HG03521 (cell line): Measurements from ENCODE around the gene HEXIM2.
A peak's percentile ranks its signal among the peaks of the same experiment; 100 is the strongest.
"Not testable (repeated sequence)": the region's sequence is repeated elsewhere in the genome, so short reads cannot be mapped to it uniquely, and the experiment has no call there.

Experiments
- ATAC-seq: cut with Tn5 transposase; IDR thresholded peaks from one replicate; pipeline ENCODE4 v1.9.1; 2021; ENCODE audit warnings: mild to moderate bottlenecking, moderate library complexity; ENCODE audit not compliant: unreplicated experiment

HEXIM2 gene

DNA sequence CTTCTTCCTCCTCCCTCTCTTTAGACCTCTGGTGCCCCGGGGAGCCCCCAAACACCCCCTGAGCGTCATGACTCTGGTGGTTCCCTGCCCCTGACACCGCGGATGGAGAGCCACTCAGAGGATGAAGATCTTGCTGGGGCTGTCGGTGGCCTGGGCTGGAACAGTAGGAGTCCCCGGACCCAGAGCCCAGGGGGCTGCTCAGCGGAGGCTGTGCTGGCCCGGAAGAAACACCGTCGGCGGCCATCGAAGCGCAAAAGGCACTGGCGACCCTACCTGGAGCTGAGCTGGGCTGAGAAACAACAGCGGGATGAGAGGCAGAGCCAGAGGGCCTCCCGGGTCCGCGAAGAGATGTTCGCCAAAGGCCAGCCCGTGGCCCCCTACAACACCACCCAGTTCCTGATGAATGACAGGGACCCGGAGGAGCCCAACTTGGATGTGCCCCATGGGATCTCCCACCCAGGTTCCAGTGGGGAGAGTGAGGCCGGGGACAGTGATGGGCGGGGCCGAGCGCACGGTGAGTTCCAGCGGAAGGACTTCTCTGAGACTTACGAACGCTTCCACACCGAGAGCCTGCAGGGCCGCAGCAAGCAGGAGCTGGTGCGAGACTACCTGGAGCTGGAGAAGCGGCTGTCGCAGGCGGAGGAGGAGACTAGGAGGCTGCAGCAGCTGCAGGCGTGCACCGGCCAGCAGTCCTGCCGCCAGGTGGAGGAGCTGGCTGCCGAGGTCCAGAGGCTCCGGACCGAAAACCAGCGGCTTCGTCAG is 7.5 kb downstream of the HEXIM2 start:
- no peak for ATAC-seq

- no peak for ATAC-seq
Measured at GRCh38 chr17:45170280-45170930, 8.7 kb downstream of the HEXIM2 start.

DNA sequence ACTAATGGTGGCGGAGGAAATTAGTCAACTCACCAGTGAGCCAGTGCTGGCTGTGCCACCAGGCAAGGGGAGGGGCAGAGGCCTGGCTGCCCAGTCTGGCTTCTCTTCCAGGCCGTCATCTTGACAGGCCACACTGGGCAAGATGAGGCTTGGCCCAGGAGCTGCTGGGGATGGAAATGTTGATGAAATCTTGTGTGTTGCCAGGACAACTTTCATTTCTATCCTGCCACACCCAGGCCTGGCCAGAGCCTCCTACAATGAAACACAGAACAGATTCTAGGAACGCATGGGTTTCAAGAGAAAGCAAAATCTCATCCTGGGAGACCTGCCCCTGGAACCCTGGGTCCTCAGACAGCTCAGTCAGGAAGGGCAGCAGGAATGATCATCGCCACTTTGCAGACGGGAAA is 9.3 kb downstream of the HEXIM2 start:
- no peak for ATAC-seq

DNA sequence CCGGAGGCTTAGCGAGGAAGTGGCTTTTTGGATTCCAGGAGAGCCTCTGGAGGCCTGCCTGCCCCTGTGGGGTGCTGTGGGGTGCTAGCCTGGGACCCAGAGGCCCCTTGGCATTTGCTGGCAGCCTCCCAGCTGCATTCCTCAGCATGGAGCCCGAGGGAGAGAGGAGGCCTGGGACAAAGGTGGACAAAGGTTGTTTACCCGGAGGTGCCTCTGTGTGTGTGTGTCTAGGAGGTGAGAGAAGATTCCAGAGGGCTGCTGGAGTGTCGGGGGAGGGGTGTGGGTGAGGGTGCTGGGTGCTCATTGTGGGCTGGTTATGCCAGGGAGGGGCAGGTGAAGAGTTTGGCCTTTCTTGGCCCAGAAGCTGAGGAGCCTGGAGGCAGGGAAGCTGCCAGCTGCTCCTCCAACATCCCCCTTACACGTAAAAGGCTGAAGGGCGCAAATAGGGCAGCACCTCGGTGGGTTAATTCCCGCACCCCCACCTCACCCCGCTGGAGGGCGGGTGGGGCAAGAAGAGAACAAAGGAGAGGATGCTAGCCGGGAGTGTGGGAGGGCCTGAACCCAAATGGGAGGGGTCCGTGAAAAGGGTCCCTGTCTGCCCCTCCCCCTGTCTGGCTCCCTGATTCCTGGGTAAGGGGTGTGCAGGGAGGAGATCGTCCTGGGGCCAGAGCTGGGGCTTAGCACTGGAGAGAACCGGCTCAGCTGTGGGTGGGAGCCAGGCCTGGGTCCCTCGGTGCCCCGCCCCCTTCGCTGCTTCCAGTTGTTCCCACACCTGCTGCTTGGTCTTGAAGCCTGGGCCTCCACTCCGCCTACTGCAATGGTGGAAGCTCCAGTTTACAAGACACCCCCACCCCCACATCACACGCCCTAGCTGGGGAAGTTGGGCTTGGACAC is 9.9 kb downstream of the HEXIM2 start:
- ATAC-seq, result no peak

DNA sequence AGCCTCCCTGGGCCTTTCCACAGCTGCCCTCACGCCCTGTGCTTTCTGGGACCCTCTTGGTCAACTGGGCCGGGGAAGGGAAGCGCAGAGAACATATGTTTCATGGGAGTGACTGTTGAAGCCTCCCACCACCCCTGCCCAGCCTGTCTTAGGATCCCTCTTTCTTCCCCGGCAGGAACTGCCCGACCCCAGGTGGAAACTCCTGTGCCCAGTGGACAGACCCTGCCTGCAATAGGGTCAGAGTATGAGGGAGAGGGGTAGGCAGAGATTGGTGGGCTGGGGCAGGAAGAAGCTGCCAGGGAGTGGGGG is 10.5 kb downstream of the HEXIM2 start:
- ATAC-seq, result no peak

DNA sequence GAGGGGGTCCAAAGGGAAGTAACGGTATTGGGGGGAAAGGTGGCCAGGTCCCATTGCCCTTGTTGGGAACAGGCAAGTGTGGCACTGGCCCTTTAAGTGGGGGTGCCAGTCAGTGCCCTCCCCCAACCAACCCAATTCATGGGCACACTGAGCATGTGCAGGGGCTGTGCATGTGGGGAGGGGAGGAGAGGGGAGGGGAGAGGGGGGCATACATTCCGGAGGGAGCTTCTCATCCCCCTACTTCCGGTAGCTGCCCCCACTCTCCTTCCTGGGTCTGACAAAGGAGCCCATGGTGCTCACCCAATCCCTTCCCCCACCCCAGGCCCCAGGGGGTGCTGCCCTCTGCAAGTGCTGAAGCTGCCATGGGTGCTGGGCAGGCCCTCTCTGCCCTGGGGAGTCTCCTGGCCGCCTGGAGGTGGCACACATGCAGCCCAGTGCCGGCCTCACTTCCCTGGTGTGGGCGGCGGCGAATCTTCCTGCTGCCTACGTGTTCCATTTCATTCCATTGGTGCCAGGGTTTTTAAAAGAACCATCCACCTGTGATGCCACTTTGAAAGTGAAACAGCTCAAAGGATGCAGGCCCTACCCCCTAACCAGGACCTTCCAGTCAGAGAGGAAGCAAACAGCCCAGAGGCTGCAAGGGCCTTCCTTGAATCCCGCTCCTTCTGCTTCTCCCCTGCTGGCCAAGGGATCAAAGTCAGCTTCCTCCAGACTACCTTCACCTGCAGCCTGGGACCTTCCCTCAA is 11.0 kb downstream of the HEXIM2 start:
- ATAC-seq, result no peak

DNA sequence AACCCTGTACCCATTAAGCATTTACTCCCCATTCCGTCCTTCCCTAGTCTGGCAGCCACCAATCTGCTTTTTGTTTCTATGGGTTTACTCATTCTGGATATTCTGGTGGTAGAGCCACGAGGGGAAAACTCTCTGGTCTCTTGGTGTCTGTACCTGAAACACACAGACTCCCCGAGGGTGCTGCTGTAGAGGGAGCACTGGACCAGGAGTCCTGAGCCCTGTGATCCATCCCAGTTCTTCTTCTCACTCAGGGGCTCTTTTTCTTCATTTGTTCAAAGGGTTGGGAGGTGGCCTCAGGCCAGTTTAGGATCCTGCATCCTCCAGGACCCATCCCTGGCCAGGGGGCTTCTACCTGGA is 14.1 kb downstream of the HEXIM2 start:
- ATAC-seq, result no peak

DNA sequence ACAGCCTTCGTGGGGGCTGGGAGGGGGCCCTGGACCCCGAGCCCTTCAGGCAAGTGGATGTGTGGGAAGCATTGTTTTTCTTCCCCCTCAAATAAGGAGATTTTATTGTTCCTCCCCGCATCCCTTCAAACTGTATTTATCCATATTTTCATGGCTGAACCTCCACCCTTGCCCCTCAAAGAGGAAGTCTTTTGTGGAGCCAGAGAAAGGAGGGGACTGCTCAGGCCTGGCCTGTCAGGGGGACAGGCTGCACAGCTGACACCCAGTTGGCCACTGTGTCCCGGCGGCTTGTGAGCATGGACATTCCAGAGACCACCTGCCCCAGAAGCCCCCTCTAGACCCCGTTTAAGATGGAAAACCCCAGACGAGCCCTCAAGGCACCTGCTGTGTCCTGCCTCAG is 15.9 kb downstream of the HEXIM2 start:
- no peak for ATAC-seq

- no peak for ATAC-seq
Measured at GRCh38 chr17:45184144-45184543, 22.5 kb downstream of the HEXIM2 start.

DNA sequence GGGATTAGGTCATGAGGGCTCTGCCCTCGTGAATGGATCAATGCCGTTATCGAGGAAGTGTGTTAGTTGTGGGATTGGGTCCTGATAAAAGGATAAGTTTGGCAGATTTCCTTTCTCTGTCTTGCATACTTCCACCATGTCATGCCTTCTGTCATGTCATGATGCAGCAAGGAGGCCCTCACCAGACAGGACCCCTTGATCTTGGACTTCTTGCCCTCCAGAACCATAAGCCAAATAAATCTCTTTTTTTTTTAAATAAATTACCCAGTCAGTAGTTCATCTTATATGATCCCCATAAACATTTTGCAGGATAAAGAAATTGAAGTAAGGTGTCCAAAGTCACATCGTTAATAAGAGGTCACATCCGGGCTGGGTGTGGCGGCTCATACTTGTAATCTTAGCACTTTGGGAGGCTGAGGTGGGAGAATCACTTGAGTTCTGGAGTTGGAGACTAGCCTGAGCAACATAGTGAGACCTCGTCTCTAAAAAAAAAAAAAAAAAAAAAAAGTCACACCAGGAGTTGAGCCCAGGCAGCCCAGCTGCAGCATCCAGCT is 25.2 kb downstream of the HEXIM2 start:
- no peak for ATAC-seq

DNA sequence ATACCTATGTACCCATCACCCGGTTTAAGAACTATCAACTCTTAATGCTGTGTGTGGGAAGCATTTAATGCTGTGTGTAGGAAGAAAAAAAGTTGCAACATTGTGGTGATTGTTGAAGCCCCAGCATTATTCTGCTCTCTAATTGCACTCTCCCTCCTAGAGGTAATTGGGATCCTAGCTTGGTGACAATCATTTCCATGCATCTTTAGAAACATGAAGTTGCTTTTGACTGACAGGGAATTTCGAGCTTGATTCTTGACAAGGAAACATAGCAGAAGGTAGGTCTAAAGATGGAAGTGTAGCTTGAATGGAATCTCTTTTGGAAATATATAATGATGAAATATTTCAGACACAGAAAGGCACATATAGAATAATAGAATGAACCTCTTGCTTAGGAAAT is 27.3 kb downstream of the HEXIM2 start:
- no peak for ATAC-seq

- no peak for ATAC-seq
Measured at GRCh38 chr17:45190503-45191255, 29.0 kb downstream of the HEXIM2 start.

GRCh38 chr17:45195424-45195823 is 33.7 kb downstream of the HEXIM2 start:
- ATAC-seq, result no peak

- no peak for ATAC-seq
Measured at GRCh38 chr17:45197108-45197507, 35.4 kb downstream of the HEXIM2 start.

- ATAC-seq, result peak; percentile 80
Measured at GRCh38 chr17:45197555-45198334, 36.1 kb downstream of the HEXIM2 start.

- no peak for ATAC-seq
Measured at GRCh38 chr17:45200701-45201100, 39.0 kb downstream of the HEXIM2 start.

DNA sequence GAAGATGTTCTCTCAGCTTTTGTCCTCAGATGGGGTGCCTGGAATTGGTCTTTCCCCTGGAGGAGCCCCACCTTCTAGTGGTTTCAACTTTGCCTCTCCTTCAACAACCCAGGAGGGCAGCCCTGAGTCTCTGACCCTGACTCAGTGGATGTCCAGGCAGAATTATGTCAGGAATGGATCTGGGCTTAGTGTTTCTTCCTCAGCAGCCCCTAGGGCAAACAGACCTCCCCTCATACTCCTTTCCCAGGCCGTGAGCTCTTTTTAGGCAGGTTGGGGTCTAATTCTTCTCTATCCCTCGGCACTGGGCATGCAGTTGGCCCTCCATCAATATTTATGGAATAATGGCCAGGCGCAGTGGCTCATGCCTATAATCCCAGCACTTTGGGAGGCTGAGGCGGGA is 39.8 kb downstream of the HEXIM2 start:
- ATAC-seq, result no peak

- not testable (repeated sequence) for ATAC-seq
Measured at GRCh38 chr17:45201880-45202279, 40.2 kb downstream of the HEXIM2 start.

DNA sequence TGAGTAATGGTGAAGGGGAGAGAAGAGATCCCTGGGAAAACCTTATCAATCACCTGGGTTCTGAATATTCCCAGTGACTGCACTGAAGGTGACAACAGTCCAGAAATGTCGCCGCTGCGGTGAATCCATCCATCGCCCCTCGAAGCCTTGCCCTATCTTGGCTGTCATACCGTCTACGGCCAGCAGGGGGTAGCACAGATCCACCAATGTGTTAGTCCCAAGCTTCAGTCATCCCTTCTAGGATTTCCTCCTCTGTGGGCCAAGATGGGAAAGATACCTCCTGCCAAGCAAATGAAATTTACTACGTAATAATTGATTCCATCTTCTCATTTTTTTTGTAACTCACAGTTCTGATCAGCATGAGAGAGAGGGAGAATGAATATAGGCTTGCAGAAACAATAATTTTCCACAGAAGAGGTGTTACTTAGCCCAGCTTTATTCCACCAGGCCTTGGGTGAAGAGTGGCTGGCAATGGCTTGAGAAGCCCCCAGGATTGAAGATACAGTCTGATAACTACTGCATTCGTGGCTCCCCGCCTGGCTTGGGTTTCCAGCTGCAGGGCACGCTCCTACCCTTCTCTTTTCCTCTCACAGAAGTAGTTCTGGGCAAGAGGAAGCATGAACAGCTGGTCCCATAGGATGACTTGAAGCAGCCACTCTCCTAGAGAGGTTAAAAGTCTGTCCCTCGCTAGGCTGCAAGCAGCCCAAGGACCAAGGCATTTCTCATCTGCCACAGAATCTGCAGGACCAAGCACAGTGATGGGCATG is 57.4 kb downstream of the HEXIM2 start:
- no peak for ATAC-seq
